ENCODE measurements around the gene FMNL2.

DNA sequence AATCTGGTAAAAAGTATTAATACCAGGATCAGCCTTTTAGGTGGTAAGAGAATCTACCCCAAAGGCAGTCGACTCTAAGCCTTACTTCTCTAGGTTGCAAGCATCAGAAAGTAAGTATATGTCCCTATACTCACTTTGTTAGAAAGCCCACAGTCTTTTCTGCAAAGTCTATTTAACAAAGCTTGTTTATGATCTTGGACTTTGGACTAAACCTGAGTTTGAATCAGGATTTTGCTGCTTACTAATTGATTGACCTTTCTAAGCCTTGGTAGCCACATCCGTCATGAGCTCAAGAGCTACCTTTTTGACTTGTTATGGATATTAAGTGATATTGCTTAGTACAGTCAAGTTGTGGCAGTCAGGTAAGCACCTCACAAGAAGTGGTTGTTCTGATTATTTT, 18.4 kb downstream of the FMNL2 start:
- no peak for TF ChIP-seq CTCF (IDR thresholded peaks at IDR 0.05; ENCODE audit: borderline replicate concordance, extremely low read depth, low read length, poor library complexity, severe bottlenecking)
- no peak for TF ChIP-seq EZH2 (IDR thresholded peaks at IDR 0.05; ENCODE audit: borderline replicate concordance, low read depth, low read length, severe bottlenecking)
